Hematopoietic multipotent progenitor cell treated with erythropoietin and hydrocortisone succinate and interleukin-3 and kit ligand, for 6 days (in vitro differentiated cells): ENCODE results near the gene MBD3.
A peak's percentile ranks its signal among the peaks of the same experiment; 100 is the strongest.

ENCODE experiments used
- DNase-seq: peaks from one replicate; pipeline ENCODE4 v3.0.0-alpha.2; 2015

Gene MBD3

DNA sequence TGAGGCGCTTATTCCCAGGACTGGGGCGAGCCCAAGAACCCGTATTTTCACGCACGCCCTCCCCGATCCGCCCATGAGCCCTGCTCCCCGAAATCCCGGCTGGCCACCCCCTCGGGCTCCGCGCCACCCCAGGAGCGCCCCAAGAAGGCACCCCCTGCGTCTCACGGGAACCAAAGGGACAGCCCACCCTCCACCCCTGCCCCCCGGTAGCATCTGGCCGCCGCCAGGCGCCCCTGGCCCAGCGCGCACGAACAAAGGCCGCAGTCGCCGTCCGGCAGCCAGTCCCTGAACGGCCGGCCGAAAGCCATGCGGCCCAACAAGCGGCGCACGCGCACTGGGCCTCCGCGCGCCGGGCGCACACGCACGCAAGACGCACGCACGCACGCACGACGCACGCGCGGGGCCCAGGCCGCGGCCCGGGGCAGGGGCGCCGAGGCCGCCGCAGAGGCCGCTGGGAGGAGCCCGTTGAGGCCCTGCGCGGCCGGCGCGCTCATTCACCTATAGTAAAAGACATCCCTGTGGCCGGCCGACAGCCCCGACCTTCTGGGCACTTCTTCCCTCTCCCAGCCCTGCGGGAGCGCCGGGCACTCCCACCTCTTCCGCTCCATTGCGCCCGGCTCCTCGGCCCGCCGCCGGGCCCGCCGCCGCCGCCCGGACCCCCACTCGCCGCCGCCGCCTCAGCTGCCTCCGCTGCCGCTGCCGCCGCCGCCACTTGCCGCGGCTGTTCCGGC, 476 bp downstream of the MBD3 start:
- peak; percentile 92 for DNase-seq

DNA sequence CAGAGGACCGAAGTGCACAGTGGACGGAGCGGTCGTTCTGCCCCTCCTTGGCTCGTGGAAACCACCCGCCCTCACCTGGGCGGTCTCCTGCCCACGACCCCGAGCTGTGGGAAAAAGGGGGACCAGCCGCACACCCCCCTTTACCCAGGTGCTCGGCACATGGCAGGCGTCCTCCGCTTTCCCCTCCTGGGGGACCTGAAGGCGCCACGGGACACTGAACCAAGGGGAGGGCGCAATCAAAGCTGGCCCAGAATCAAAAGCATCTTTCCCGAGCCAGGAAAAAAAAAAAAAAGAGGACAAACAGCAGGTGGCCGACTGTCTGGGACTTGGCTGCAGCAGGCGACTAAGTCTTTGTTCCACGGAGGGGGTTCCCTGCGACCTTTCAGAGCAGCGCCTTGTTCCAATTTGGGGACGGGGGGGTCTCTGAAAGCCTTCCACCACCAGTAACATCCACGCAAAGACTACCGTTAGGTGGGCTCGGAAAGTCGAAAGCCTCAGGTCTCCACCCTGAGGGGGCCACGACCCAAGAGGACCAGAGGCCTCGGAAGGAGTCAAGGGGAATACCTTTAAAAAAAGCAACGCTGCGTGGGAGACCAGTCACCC, 1.1 kb downstream of the MBD3 start:
- no peak for DNase-seq

DNA sequence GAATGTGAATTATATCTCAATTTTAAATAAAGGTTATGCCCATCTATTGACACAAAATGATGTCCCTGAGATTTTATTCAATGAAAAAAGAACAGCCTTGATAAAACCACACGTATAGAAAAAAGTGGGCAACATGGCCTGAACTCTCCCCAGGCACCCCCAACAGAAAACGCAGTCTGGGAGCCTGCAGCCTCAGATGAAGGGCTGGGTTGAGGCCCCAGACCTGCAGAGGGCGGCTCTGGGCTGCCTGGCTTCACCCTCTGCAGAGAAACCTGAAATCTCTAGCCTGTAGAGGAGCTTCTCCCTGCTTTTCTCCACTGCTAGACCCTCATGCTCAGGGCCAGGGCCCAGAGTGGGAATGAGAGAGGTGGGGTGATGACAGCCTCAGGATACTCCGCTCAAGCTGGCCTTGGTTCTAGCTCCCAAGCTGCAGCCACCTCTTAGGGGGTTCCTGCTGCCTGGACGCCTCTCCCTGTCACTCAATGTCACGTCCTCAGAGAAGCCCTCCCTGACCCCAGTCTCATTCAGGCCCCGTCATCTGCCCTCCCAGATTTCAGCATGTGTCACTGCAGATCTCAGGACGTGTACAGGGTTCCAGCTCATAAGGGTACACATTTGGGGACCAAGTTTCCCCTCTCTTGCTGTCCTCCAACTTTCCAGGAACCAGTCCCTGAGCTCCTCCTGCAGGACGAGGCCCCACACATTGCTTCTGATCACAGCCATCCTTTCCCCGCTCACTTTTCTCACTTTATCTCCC, 1.8 kb downstream of the MBD3 start:
- peak; percentile 82 for DNase-seq

DNA sequence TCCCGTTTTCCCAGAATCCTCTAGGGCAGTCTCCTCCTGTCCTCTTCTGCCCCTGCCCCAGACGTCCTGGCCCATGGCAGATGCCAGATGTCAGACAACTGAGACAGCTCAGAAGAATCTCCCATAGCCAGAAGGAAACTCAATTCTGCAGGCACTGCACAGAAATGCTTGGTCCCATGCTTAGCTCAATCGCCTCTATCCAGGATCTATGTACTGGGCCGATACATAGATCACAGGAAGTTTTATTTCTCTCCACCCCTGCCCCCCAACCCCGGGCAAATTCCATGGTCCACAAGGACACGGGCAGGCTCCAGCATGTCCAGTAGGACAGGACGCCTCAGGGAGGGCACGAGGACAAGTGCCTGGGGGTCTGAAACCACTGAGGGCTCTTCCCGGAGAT, 4.8 kb downstream of the MBD3 start:
- DNase-seq: no peak

DNA sequence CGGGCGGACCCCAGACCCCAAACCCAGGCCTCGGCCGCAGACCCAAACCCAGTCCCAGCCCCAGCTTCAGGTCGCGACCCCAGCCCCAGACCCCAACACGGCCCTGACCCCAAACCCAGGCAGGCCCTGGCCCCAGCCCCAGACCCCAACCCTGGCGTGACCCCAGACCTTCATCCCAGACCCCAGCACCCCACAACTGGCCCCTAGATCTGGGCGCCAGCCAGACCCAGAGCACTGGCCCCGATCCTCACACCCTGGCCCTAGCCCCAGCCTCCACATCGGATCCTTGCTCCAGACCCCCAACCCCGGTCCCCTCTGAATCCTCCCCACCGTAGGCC, 7.5 kb downstream of the MBD3 start:
- no peak for DNase-seq

DNA sequence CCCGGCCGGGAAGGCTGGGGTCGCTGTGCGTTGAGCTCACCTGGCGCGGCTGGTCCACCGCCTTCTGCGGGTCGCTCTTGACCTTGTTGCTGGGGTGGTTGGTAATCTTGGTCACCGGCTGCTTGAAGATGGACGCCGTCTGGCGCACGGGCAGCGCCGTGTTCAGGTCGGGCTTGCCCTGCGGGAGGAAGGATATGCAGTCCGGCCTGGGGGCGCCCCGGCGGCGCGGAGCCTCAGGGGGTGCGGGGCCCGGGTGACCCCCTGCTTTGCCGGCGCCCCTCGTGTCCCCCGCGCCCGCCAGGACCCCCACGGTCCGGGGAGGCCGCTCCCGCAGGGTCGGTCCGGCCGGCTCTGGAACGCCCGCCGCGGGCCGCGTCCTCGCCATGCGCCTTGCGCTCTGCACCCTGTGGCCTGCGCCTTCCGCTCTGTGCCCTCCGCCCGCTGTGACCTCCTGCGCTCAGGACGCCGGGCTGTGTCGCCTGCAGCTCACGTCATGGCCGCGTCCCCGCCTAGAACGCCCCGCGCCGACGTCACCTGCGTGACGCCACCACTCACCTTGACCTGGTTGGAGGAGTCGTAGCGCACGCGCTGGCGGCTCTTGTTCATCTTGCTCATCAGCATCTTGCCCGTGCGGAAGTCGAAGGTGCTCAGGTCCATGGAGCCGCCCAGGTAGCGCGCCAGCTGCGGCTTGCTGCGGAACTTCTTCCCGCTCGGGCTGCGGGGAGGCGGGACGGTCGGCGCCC, 8.0 kb downstream of the MBD3 start:
- DNase-seq: no peak

DNA sequence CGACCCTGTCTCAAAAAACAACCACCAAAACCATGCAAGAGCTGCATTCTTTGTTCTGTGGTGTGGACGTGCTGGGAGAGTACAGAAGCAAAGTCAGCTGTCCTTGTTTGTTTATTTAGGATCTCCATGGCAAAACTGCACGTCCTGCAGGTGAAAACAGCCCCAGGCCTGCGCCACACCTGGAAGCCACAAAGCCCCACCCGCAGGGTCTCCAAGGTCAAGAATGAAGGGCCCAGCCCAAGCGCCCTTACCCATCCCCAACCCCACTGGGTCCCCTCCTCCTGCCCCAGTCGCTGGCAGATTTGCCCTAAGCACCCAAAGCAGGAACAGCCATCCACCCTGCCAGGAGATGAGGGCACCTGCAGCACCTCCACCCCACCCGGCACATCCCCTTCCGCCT, 10.5 kb downstream of the MBD3 start:
- DNase-seq: no peak

DNA sequence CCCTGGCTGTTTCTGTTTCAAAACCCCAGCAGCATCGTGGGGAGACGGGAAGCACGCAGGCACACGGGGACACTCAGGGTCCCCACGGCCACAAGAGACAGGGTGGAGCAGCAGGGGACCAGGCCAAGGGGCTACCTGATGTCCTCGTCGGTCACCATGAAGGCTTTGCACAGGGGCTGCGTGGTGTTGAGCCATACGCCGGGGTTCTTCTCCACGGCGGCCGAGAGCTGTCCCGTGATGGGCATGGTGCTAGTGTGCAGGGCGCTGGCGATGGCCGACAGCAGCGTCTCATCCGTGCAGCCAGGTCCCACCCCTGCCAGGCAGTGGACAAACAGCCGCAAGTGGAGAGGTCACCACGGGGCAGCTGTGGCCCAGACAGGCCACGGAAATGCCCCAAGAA, 11.7 kb downstream of the MBD3 start:
- DNase-seq: no peak

DNA sequence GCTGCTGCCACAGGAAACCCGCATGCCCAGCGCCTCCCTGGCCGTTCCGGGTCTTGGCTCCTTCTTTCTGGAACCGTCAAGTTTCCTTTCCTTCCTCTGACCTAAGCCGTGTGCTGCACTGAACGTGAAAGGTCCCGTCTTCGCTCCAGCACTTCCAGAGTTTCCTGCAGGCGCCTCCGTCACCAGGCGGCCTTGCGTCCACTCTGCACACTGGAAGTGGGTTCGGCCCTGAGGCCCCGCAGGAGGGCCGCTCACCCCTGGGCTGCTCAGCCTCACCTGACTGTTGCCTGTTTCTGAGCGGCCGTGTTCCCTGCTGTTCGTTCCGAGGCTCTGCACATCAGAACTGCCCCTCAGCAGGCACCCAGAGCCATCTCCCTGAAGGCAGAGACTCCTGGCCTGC, 12.3 kb downstream of the MBD3 start:
- DNase-seq: no peak

DNA sequence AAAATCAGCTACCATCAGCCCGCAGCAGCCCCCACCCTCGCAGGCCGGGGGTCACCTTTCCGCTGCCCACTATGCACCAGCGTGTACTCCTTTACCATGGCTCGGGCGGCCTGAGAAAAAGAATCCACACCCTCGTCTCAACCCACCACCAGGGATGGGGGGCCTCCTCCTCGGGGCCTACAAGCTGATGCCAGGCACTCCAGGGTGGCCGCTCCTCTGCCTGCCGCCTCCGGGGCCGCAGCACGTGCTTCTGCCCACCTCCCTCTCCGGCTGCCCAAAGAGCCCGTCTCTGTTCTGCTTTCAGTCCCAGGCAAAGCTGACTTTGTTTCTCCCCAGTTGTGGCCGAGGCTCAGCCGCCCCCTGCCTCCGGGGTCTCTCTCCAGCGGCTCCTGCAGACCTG, 13.4 kb downstream of the MBD3 start:
- no peak for DNase-seq

DNA sequence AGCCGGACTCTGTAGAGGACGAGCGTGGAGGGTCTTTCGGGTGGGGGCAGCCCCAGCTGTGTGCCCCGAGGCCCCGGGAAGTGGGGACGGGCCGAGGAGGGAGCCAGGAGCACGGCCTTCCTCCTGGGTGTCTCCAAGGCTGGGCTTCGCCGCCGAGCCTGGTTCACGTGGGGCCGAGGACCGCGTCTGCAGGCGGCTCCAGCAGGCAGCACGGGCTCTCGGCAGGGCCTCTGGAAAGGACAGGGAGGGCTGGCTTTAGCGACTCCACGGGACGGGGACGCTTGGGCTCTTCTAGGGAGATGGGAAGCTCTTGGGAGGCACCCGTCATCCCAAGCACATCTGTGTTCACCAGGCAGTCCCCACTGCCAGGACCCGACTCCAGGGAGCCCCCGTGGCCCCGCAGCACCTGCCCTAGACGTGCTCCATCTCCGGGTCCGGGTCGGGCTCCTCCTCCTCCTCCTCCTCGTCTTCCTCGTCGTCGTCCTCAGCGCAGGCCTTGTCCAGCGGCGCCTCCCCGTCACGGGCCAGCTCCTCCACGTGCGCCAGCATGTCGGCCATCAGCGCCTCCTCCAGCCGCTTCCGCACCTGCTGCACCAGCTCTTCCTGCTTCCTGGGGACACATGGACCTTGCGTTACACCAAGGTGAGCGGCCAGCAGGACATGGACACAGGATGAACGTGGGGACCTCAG, 14.6 kb downstream of the MBD3 start:
- DNase-seq: no peak

DNA sequence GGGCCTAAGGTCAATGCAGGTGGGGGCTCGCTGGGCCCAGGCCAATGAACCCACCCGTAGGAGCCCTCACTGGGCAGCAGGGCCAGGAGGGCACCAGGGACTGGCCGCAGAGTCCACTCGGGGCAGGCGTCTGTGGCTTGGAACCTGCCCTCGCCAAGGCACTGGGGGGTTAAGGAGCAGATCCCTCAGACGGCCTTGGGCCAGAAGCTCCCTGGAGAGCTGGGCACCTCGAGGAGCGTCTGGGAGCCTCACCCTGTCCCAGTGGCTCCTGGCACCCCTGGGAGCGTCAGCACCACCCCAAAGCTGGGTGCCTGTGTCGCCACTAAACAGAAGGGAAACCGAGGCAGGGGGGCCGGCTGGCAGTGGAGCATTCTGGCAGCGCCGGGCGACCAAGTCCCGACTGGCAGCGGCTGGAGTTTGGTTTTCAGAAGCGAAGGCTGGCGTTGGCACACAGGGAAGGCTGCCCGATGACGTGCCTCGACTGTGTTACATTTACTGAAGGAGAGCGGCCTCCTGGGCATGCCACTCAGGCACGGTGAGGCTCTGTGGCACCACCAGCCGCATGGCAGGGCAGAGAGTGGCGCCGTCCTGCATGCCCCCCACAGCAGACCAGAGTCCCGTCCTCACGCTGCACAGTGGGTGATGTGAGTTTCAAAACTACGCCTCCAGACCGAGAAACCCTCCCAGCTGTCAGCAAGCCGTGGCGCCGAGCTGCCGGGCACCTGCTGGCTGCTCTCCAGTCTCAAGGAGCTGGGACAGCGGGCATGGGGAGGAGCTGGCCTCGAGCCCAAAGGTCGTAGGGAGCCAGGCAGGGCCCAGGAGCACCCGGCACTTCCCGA, 15.4 kb downstream of the MBD3 start:
- no peak for DNase-seq

DNA sequence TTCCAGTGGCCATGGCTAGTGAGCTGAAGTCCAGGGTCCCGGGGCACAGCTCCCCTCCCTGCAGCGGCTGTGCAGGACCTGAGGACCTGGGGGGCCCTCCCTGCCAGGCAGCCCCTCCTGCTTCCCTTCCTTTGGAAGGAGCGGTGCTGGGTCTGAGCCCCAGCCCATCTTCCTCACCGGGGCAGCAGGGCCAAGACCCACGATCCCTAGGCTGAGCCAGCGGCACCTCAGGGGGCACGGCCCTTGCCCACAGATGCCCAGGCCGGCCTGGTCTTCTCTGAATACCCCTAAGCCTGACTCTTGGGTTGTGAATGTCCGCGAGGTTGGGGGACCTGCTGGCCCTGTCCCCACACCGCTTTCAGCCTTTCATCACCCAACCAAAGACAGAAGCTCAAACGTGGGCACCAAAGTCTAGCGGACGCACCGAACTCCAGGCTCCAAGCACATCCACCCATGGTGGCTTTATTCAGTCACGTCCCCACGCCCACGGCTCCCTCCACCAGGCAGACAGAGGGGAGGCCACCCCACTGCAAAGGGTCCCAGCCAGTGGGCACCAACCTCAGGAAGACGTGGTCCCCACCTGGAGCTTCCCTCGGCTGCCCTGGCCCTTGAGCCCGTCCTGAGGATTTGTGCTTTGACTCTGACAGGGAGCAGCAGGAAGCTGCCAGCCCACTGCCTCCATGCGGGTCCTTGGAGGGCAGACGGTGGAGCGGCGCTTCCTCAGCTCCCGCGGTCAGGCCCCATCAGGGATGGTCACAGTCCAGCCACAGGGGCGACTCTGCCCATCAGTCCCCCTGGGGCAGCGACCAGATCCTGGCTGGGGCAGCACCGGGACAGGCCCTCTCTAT, 16.2 kb downstream of the MBD3 start:
- DNase-seq: no peak

DNA sequence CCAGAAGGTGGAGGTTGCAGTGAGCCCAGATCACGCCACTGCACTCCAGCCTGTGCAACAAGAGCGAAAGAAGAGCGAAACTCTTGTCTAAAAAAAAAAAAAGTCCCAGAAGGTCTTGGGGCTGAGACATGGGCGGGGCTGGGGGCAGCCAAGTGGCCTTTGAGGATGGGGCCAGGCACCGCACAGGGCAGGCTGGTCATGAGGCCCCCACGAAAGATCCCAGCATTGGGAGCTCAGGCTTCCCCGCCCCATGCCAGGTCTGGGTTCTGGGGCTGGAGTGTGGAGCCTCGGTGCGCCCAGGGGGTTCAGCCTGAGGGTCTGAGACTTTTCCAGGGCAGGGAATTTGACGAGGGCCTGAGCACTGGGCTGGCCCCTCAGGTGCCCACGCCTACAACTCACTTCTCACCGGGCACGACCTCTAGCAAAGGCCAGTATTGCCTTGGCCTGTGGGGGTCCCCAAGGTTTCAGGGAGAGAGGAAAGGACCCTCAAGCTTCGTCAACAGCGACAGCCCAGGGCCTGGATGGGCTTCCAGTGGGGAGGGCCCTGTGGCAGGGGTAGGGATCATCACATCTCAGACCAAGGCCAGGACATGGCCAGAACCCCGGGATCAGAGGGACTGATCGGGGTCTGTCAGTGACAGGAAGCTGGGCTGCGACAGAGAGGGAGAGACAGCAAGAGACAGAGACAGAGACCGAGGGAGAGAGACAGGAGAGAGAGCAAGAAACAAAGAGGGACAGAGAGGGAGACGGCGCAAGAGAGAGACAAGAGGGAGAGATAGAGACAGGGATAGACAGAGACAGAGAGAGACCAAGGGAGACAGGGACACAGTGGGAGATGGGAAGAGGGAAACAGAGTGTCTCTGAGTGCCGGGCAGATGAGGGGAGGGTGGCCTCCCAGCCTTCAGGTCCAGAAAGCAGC, 17.1 kb downstream of the MBD3 start:
- DNase-seq: no peak

DNA sequence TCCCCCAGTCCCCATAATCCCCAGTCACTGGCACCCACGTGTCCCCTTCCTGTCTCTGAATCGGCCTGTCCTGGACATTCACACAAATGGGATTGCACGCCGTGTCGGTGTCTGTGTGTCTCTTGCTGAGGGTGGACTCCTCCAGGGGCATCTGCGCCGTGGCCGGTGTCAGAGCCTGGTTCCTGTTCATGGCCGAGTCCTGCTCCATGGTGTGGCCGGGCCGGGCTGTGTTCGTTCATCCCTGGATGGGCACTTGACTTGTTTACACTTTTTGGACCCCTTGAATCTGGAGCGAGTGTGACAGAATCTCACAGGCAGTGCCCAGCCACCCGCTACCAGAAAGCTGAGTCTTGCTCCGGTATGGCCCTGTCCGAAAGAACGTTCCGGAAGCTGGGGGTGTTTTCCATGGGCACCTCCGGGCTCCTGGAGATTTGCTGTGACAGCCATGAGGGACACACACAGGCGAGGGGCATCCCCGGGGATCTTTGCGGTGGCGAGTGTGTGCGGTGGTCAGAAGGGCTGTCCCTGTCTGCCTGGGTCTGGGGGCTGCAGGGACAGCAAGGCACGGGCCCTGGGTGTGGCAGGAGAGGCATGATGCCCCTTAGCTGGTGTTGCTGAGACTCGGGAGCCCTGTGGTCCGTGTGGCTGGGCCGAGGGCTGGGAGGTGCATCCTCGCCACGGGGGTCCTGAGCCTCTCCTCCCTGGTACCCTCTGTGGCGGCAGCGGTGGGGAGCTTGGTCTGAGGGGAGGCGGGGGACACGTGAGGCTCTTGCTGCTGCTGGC, 18.1 kb downstream of the MBD3 start:
- no peak for DNase-seq

DNA sequence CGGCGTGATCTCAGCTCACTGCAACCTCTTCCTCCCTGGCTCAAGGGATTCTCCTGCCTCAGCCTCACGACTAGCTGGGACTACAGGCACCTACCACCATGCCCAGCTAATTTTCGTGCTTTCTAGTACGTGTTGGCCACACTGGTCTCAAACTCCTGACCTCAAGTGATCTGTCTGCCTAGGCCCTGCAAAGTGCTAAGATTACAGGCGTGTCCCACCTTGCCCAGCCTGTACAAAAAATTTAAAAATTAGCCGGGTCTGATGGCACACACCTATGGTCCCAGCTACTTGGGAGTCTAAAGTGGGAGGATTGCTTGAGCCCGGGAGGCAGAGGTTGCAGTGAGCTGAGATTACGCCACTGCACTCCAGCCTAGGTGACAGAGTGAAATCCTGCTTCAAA, 19.9 kb downstream of the MBD3 start:
- DNase-seq: no peak

DNA sequence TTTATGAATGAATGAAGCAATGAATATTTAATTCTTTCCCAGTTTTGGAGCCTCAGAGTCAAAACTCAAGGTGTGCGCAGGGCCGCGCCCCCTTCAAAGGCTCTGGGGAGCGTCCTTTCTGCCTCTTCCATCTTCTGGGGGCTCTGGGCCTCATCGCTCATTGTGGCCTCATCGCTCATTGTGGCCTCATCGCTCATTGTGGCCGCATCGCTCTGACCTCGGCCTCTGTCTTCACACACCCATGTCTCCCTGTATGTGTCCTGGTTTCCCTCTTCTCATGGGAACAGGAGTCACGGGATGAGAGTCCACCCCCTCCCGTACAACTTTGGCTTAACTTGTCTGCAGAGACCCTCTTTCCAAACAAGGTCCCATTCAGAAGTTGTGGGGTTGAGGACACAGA, 21.3 kb downstream of the MBD3 start:
- DNase-seq: no peak

DNA sequence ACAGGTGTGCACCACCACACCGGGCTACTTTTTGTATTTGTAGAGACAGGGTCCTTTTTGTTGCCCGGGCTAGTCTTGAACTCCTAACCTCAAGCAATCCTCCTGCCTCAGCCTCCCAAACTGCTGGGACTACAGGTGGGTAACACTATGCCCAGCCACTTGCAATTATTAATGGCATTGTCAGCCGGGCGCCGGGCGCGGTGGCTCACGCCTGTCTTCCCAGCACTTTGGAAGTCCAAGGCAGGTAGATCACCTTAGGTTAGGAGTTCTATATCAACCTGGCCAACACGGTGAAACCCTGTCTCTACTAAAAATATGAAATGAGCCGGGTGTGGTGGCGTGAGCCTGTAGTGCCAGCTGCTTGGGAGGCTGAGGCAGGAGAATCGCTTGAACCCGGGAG, 21.8 kb downstream of the MBD3 start:
- no peak for DNase-seq

DNA sequence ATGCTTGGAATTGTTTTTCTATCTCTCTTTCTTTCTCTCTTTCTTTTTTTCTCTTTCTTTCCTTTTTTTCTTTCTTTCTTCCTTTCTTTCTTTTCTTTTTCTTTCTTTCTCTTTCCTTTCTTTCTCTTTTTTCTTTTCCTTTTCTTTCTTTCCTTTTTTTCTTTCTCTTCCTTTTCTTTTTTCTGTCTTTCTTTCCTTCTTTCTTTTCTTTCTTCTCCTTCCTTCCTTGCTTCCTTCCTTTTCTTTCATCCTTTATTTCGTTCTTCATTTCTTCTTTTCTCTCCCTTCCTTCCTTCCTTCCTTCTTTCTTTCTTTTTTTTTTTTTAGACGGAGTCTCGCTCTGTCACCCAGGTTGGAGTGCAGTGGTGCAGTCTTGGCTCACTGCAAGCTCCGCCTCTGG, 22.7 kb downstream of the MBD3 start:
- no peak for DNase-seq
